NB4 (cell line): ENCODE measurements around the gene RTF2.
A peak's percentile ranks its signal among the peaks of the same experiment; 100 is the strongest.

Experiments used
- DNase-seq: peaks from one replicate; pipeline ENCODE4 v3.0.0; 2010; ENCODE audit warnings: low read depth
- H3K4me3 ChIP-seq: one replicate; pipeline ENCODE4 v1.5.1; 2011; ENCODE audit warnings: mild to moderate bottlenecking, low read depth, low read length, moderate library complexity
- CTCF ChIP-seq: IDR thresholded peaks from one replicate; pipeline ENCODE4 v1.5.1; 2012; ENCODE audit warnings: low read depth, low read length
- MYC ChIP-seq: IDR thresholded peaks from 2 replicates; pipeline ENCODE4 v1.6.1; 2011; ENCODE audit warnings: low read depth, low read length
- POLR2A ChIP-seq: IDR thresholded peaks from 2 replicates; pipeline ENCODE4 v1.6.1; 2011; ENCODE audit warnings: mild to moderate bottlenecking; ENCODE audit not compliant: insufficient read length; ENCODE audit errors: extremely low read depth
- TF ChIP-seq, protein P1 (sequence below): IDR thresholded peaks from 2 replicates; pipeline ENCODE4 v1.6.1; 2011; ENCODE audit warnings: low read depth, low read length

The RTF2 gene

GRCh38 chr20:56433221-56433879 is 35.1 kb upstream of the RTF2 start:
- no peak overlapping the region for H3K4me3 ChIP-seq
- DNase-seq, result no peak
- TF ChIP-seq CTCF, result no peak
- no peak for TF ChIP-seq POLR2A

DNA sequence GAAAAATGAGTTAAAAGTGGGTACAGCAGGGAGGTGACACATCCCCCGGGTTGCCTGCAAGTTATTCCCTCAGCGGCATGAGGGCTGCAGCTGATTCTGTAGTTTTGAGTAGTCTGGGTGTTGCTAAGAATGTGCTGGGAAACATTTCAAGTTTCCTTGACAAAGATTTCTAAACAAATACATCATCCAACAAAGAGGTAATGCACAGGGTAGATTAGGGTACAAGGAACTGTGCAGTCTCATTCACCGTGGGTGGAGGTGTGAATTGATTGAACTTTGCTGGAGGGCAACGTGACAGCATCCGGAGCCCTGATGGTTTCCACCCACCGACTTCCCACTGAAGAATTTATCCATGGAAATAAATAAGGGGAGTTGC is 34.6 kb upstream of the RTF2 start:
- DNase-seq, result no peak
- TF ChIP-seq MYC (no peak), CTCF (no peak), POLR2A (no peak)
- TF ChIP-seq, protein P1, sequence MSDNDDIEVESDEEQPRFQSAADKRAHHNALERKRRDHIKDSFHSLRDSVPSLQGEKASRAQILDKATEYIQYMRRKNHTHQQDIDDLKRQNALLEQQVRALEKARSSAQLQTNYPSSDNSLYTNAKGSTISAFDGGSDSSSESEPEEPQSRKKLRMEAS, result no peak
- H3K4me3 ChIP-seq, result no peak overlapping the region

- no peak overlapping the region for H3K4me3 ChIP-seq
- TF ChIP-seq, protein P1, result no peak
- no peak for TF ChIP-seq CTCF
Measured at GRCh38 chr20:56437196-56437960, 31.0 kb upstream of the RTF2 start.

GRCh38 chr20:56438284-56438683 is 30.1 kb upstream of the RTF2 start:
- no peak for DNase-seq
- H3K4me3 ChIP-seq, result no peak overlapping the region
- no peak for TF ChIP-seq CTCF
- TF ChIP-seq MYC, result no peak
- TF ChIP-seq, protein P1, result no peak
- TF ChIP-seq POLR2A, result no peak

More at GRCh38 chr20:56437196-56437960, 31.0 kb upstream of the RTF2 start:
- no peak for DNase-seq

DNA sequence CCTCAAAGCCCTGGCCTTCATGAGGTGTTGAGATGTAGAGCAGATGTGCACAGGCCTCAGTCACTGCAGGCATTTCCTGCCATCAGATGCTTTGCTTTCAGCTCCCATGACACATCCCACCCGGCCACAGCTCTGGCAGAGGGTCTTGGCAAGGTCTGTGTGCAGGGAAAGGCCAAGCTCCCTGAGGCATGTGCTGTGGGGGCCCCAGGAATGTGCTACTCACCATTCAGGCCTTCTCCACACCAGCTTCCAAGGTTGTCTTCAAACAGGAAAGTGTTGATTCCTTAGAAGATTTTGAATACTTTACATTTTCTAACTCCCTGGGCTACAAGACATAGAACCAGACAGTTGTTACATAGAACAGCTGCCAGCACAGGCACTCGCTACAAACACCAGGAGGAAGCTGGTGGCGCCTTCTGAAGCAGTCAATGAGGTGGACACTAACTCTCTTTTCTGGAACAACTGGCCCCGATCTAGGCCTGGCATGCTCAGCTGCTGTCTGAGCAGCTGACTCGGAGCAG is 28.6 kb upstream of the RTF2 start:
- DNase-seq, result peak; percentile 36
- no peak for TF ChIP-seq CTCF
- TF ChIP-seq, protein P1, result no peak
- no peak for TF ChIP-seq MYC
- TF ChIP-seq POLR2A, result no peak
- no peak overlapping the region for H3K4me3 ChIP-seq
